Left ventricle myocardium inferior (tissue), 1 donor: ENCODE results near the gene FLVCR1. TPM values are rescaled to one million over a fixed set of nuclear protein-coding genes. Genes with fewer than 3 reads are reported as not detected.
"Not testable (repeated sequence)": the region's sequence is repeated elsewhere in the genome, so short reads cannot be mapped to it uniquely, and the experiment has no call there.

Experiments used
- DNase-seq: peaks from one replicate; pipeline ENCODE4 v3.0.0-alpha.2; 2020
- H3K27ac ChIP-seq: fragments of 200-600 bp; replicated peaks from 2 replicates; pipeline ENCODE4 v1.8.0; 2021
- H3K27me3 ChIP-seq: fragments of 200-600 bp; 2 replicates; pipeline ENCODE4 v1.8.0; 2021; ENCODE audit warnings: low read depth
- H3K36me3 ChIP-seq: fragments of 200-600 bp; 2 replicates; pipeline ENCODE4 v1.8.0; 2021
- H3K4me1 ChIP-seq: fragments of 200-600 bp; 2 replicates; pipeline ENCODE4 v1.8.0; 2021
- H3K4me3 ChIP-seq: fragments of 200-600 bp; 2 replicates; pipeline ENCODE4 v1.8.0; 2021; ENCODE audit warnings: mild to moderate bottlenecking, moderate library complexity
- H3K9me3 ChIP-seq: fragments of 200-600 bp; replicated peaks from 2 replicates; pipeline ENCODE4 v1.8.0; 2021
- intact Hi-C: fragments of 100-400 bp; cut with micrococcal nuclease; formaldehyde crosslinking; loops from one replicate; pipeline ENCODE4 v1.11.0; 2022
- total RNA-seq: library from RNA; stranded (reverse); fragmentation: NEBNext Ultra II Directional; extraction: Animal tissue kit (Norgen Biotek cat#: 25700); gene quantifications from one replicate; pipeline ENCODE4 v1.2.1, GENCODE V29; 2021
- TF ChIP-seq, protein P1 (sequence below): fragments of 200-600 bp; IDR thresholded peaks from 2 replicates; pipeline ENCODE4 v1.8.0; 2021; ENCODE audit warnings: antibody characterized with exemption, mild to moderate bottlenecking, borderline replicate concordance
- donor health status: DM: no; HTN: yes; CAD: no; lungs with severe emphysema.

Gene FLVCR1
- total RNA-seq, 1 donor from 2014 or later, result 2.7 TPM

- no peak overlapping the region for H3K4me3 ChIP-seq
- TF ChIP-seq, protein P1, sequence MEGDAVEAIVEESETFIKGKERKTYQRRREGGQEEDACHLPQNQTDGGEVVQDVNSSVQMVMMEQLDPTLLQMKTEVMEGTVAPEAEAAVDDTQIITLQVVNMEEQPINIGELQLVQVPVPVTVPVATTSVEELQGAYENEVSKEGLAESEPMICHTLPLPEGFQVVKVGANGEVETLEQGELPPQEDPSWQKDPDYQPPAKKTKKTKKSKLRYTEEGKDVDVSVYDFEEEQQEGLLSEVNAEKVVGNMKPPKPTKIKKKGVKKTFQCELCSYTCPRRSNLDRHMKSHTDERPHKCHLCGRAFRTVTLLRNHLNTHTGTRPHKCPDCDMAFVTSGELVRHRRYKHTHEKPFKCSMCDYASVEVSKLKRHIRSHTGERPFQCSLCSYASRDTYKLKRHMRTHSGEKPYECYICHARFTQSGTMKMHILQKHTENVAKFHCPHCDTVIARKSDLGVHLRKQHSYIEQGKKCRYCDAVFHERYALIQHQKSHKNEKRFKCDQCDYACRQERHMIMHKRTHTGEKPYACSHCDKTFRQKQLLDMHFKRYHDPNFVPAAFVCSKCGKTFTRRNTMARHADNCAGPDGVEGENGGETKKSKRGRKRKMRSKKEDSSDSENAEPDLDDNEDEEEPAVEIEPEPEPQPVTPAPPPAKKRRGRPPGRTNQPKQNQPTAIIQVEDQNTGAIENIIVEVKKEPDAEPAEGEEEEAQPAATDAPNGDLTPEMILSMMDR, result no peak
- peaks cover 19% of the 10 kb centered on the region for H3K4me1 ChIP-seq
- intact Hi-C loops, result no loop called here
- H3K27ac ChIP-seq, result no peak overlapping the region
- H3K36me3 ChIP-seq, result no peaks in the 10 kb centered on the region
- H3K9me3 ChIP-seq, result no peaks in the 10 kb centered on the region
- no peaks in the 10 kb centered on the region for H3K27me3 ChIP-seq
- no peak for DNase-seq
These were observed 4.4 kb upstream of the FLVCR1 start for GRCh38 chr1:212853658-212854057.

DNA sequence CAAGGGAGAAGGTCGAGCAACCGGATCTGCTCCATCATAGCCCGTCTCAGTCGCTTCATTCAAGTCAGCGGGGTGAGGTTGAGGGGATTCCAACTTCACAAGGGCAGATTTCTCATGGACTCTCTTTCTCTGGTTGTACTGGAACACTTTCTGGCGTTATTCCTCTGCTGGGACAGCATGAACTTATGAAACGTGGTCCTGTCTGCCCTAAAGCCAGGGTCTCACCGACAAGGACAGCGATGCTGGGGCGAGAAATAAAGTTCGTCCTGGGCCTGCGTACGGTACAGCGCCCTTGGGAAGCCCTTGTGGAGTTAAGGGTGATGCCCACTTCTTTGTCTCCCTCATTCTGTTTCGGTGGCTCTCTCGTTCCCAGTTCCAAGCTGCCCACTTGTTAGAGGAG, 1.3 kb upstream of the FLVCR1 start:
- Histone ChIP-seq H3K9me3 (no peaks in the 10 kb centered on the region), H3K4me3 (peak overlapping the region; percentile 99), H3K4me1 (peaks cover 43% of the 10 kb centered on the region), H3K36me3 (no peaks in the 10 kb centered on the region), H3K27me3 (no peaks in the 10 kb centered on the region), H3K27ac (no peak overlapping the region)
- intact Hi-C loops, result no loop called here
- TF ChIP-seq, protein P1, result no peak
- no peak for DNase-seq

GRCh38 chr1:212858461-212859265, 588 bp downstream of the FLVCR1 start:
- intact Hi-C loops, result no loop called here

GRCh38 chr1:212860713-212861581, 2.9 kb downstream of the FLVCR1 start:
- intact Hi-C loops, result no loop called here
- Histone ChIP-seq H3K27ac (no peak overlapping the region), H3K36me3 (peaks cover 12% of the 10 kb centered on the region), H3K4me1 (peaks cover 43% of the 10 kb centered on the region), H3K4me3 (no peak overlapping the region), H3K27me3 (no peaks in the 10 kb centered on the region), H3K9me3 (no peaks in the 10 kb centered on the region)
- no peak for DNase-seq
- TF ChIP-seq, protein P1, result no peak

More at GRCh38 chr1:212858461-212859265, 588 bp downstream of the FLVCR1 start:
- H3K36me3 ChIP-seq, result peaks cover under 1% of the 10 kb centered on the region
- H3K4me1 ChIP-seq, result peaks cover 43% of the 10 kb centered on the region
- H3K4me3 ChIP-seq, result peak overlapping the region; percentile 99
- no peaks in the 10 kb centered on the region for H3K27me3 ChIP-seq
- TF ChIP-seq, protein P1, result no peak
- no peaks in the 10 kb centered on the region for H3K9me3 ChIP-seq
- DNase-seq, result peak; percentile 16
- H3K27ac ChIP-seq, result peak overlapping the region; percentile 87

- no peaks in the 10 kb centered on the region for H3K27me3 ChIP-seq
- H3K36me3 ChIP-seq, result peaks cover 12% of the 10 kb centered on the region
- H3K4me1 ChIP-seq, result peaks cover 36% of the 10 kb centered on the region
- TF ChIP-seq, protein P1, result no peak
- H3K4me3 ChIP-seq, result no peak overlapping the region
- intact Hi-C loops, result no loop called here
- no peak for DNase-seq
- no peaks in the 10 kb centered on the region for H3K9me3 ChIP-seq
- H3K27ac ChIP-seq, result no peak overlapping the region
These were observed 4.1 kb downstream of the FLVCR1 start for GRCh38 chr1:212862111-212862690.

GRCh38 chr1:212863345-212863744, 5.3 kb downstream of the FLVCR1 start:
- Histone ChIP-seq H3K36me3 (peaks cover 17% of the 10 kb centered on the region), H3K4me1 (peaks cover 28% of the 10 kb centered on the region)
- H3K4me3 ChIP-seq, H3K27ac ChIP-seq, intact Hi-C loops, DNase-seq, H3K9me3 ChIP-seq, H3K27me3 ChIP-seq: not testable (repeated sequence)
